SH-SY5Y (cell line): ENCODE data around the gene MALSU1.

Experiments used
- GATA2 ChIP-seq: IDR thresholded peaks from 2 replicates; pipeline ENCODE4 v1.6.1; 2011; ENCODE audit warnings: mild to moderate bottlenecking, low read depth, low read length
- GATA3 ChIP-seq: IDR thresholded peaks from 2 replicates; pipeline ENCODE4 v1.6.1; 2011; ENCODE audit warnings: low read depth, mild to moderate bottlenecking, low read length, moderate library complexity

- no peak for TF ChIP-seq GATA2
- no peak for TF ChIP-seq GATA3
Measured at GRCh38 chr7:23260371-23260770, 38.8 kb upstream of the MALSU1 start.
